Measurements from ENCODE around the gene USHBP1. TPM values are rescaled to one million over a fixed set of nuclear protein-coding genes. Genes with fewer than 3 reads are reported as not detected.

Gene USHBP1
- total RNA-seq, 4 donors from 2014 or later = 3.4 to 39.9 (median 4.8) TPM

DNA sequence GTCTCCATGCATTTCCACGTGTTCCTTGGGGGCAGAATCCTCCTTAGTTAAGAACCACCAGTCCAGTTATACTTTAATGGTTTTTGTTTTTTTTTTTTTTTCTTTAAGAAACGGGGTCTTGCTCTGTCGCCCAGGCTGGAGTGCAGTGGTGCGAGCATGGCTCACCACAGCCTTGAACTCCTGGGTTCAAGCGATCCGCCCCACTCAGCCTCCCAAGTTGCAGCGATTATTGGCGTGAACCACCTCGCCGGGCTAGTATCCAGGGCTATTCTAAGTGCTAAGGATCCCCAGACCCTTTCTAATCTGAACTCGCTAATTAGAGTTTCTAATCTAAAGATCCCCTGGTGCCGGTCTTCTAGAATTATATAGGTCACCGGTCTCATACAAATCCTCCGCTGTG lies 29.1 kb upstream of the USHBP1 start:
- TF ChIP-seq, protein P1, sequence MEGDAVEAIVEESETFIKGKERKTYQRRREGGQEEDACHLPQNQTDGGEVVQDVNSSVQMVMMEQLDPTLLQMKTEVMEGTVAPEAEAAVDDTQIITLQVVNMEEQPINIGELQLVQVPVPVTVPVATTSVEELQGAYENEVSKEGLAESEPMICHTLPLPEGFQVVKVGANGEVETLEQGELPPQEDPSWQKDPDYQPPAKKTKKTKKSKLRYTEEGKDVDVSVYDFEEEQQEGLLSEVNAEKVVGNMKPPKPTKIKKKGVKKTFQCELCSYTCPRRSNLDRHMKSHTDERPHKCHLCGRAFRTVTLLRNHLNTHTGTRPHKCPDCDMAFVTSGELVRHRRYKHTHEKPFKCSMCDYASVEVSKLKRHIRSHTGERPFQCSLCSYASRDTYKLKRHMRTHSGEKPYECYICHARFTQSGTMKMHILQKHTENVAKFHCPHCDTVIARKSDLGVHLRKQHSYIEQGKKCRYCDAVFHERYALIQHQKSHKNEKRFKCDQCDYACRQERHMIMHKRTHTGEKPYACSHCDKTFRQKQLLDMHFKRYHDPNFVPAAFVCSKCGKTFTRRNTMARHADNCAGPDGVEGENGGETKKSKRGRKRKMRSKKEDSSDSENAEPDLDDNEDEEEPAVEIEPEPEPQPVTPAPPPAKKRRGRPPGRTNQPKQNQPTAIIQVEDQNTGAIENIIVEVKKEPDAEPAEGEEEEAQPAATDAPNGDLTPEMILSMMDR (IDR thresholded peaks at IDR 0.05; ENCODE audit: low read depth) = no peak

DNA sequence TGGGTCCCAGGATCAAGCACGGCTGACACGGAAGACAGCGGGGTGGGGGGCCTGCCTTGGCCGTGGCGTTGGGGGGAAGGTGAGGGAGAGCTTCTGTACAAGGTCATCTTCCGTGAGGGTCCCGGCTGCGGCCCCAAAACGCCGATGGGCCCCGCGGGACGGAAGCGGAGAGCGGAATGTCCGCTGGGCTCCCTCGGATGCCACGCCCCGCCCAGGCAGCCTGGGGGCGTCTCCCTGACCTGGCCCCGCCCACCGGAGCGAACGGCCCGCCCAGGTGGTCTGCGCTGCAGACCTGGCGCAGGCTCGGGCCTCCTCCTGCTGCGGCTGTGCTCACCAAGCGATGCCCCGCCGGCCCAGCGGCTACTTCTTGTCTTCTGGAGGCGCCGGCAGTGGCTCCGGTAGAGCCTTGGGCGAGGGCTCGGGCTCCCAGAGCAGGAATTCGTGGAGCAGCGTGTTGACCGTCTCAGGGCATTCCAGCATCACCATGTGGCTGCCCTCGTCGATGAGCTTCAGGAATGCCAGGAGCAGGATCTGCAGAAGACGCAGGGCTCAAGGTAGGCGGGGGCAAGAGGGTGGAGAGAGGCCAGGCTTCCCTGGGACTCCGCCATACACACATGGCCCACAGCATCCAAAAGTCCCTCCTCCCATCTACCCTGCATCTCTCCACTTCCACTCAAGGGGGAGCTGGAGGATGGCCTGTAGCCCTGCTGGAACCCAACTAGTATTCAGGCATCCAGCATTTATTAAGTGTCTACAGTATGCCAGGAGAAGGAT lies 27.9 kb upstream of the USHBP1 start:
- TF ChIP-seq, protein P1 (IDR thresholded peaks at IDR 0.05; ENCODE audit: low read depth) = no peak

DNA sequence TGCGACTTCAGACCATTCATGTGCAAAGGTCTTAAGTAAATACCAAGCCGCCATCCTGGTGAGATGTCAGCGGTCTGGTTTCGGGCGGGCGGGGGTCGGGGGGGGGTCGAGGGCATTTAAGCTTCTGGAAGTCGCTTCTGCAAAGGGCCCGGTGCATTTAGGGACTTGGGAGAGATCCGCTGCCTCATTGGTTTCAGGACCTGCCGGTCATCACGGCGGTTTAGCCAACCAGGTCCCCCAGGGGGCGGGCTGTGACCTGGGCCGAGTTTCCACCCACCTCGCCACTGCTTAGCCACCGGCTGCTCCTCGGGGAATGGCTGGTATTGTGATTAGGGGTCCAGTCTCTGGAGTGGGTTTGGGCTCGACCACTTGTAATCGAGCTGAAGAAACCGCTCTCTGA lies 24.9 kb upstream of the USHBP1 start:
- TF ChIP-seq, protein P1 (IDR thresholded peaks at IDR 0.05; ENCODE audit: low read depth) = no peak

DNA sequence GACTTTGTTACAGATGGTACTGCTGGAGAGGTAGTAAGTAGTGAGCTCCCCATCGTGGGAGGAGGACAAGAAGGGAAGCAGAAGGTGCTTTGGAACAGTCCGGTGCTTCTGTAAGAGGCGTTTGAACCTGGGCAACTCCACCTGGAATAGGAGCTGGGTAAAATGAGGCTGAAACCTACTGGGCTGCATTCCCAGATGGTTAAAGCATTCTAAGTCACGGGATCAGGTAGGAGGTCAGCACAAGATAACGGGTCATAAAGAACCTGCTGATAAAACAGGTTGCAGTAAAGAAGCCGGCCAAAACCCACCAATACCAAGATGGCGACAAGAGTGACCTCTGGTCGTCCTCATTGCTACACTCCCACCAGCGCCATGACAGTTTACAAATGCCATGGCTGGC lies 22.2 kb upstream of the USHBP1 start:
- TF ChIP-seq, protein P1 (IDR thresholded peaks at IDR 0.05; ENCODE audit: low read depth) = no peak

DNA sequence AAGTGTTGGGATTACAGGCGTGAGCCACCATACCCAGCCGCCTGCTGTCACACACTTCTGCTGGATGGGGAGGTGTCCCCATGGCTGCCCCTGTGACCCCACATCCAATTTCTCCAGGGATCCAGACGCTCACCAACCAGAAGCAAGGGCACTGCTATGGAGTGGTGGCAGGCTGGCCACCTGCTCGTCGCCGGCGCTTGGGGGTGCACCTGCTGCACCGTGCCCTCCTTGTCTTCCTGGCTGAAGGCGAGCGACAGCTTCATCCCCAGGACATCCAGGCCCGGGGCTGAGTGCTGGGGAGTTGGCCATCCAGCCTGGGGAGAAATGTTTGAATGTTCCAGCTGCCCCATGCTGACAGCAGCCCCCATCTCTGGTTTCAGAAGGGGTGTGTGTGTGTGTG lies 21.7 kb upstream of the USHBP1 start:
- TF ChIP-seq, protein P1 (IDR thresholded peaks at IDR 0.05; ENCODE audit: low read depth) = no peak

DNA sequence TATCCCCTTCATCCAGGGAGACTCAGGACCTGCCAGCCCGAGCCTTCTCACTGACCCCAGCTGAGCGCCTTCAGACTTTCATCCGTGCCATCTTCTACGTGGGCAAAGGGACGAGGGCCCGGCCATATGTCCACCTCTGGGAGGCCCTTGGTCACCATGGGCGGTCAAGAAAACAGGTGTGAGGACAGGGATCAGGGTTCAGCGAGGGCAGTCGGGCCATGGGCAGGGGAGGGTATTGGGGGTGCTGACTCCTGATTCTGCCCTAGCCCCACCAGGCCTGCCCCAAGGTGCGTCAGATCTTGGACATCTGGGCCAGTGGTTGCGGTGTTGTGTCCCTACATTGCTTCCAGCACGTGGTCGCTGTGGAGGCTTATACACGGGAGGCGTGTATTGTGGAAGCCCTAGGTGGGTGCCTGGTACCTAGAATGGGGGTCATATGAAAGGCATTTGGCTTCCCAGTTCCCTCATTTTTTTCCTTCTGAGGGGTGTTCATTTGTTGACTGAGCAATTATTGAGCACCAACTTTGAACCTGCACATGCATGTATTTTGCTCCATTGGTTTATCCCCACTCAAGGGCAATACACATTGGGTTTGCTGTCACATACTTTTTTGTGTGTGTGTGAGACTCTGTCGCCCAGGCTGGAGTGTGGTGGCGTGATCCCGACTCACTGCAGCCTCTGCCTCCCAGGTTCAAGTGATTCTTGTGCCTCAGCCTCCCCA lies 21.0 kb upstream of the USHBP1 start:
- TF ChIP-seq, protein P1 (IDR thresholded peaks at IDR 0.05; ENCODE audit: low read depth) = no peak

DNA sequence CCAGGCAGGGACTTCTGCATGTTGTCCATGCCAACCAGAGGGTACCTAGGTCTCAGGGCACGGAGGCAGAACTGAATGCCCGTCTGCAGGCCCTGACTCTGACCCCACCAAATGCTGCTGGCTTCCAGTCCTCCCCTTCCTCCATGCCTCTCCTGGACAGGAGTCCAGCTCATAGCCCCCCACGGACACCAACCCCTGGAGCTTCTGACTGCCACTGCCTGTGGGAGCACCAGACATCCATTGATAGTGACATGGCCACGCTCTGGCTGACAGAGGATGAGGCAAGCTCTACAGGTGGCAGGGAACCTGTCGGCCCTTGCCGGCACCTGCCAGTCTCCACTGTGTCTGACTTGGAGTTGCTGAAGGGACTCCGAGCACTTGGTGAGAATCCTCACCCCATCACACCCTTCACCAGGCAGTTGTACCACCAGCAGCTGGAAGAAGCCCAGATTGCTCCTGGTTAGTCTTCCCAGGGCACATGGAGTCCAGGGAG lies 19.0 kb upstream of the USHBP1 start:
- TF ChIP-seq, protein P1 (IDR thresholded peaks at IDR 0.05; ENCODE audit: low read depth) = no peak
